ENCODE results near the gene FAM200A. TPM values are rescaled to one million over a fixed set of nuclear protein-coding genes. Genes with fewer than 3 reads are reported as not detected.

The FAM200A gene
- 10 to 100 TPM in 2 of 7 donors, 1 to 10 TPM in 5; 6.4 to 13.5 (median 9.0) TPM for total RNA-seq
- 1 to 10 TPM; 7.5 to 8.9 TPM for polyA plus RNA-seq
- long read RNA-seq, donor 1, transcript FAM200A-202 (2 exons, 2,480 nt), result major isoform, 16 of 24 reads
- long read RNA-seq, donor 1, partial matches to known transcripts, result 1 of 24 reads
- long read RNA-seq, donor 1, other reads (novel, unspliced or antisense), result 6 of 24 reads
- long read RNA-seq, donor 2, transcript FAM200A-202 (2 exons, 2,480 nt), result major isoform, 9 of 9 reads
- long read RNA-seq, donor 2, partial matches to known transcripts, result 0 of 9 reads
- long read RNA-seq, donor 2, other reads (novel, unspliced or antisense), result 0 of 9 reads
- long read RNA-seq, donor 3, transcript FAM200A-202 (2 exons, 2,480 nt), result major isoform, 10 of 30 reads
- long read RNA-seq, donor 3, partial matches to known transcripts, result 0 of 30 reads
- long read RNA-seq, donor 3, other reads (novel, unspliced or antisense), result 19 of 30 reads

DNA sequence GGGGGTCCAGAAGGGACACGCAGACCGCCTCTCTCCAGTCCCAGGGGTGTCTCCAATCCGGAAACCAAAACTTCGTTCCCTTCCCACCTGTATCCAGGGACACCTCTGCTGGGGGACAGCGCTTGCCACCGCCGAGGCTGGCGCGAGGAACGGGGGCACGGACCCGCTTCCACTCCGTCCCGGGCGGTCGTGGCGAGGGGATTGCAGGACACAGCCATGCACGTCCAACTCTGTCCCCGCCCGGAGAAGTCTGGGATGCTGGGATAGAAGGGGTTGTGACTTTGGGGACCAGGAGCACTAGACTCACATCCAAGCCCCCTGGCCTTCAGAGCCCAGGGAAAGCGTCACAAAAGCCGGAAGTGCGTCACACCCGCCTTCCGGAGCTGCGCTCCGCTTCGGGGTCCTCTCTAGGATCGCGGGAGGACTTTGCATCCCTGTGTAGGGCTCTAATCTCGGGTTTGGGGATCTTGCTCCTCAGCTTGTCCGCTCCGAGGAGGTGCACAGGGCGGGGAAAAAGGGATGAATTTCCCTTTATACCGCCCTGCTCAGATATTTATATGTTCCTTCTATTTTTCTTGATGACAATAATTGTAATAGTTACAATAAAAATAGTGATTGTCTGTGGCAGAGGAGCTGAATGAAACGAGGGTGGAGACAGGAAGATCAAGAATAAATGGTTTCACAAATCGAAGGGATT is at the start of gene FAM200A:
Gene FAM200A (minus strand): TSS at position 348 of the 697 bp plus-strand sequence. CDS start 3,707 bp downstream, outside the sequence.
- DNase-seq, result peak; percentile 90 to 94 (median 91)
- Histone ChIP-seq H3K27me3 (no peaks in the 10 kb centered on the region), H3K9me3 (peaks cover 0 to 5% of the 10 kb centered on the region in 2 donors), H3K4me1 (ENCODE audit: insufficient read depth) (peaks cover 5% of the 10 kb centered on the region), H3K27ac (peak within 1 kb of the TSS; percentile 67 to 88), H3K36me3 (no peaks in the 10 kb centered on the region), H3K4me3 (peak within 1 kb of the TSS; percentile 74)
- intact Hi-C loops (cut with DNase I), result loop anchor here in 2 of 4 donors (5.0 to 10.0 kb wide), 4 partner anchors 45 to 147 kb away; partner anchors contain the start of genes BUD31 (in 1 of the 2), PDAP1 (in 1 of the 2), ZKSCAN5 (in 1 of the 2) and ZNF394 (in 1 of the 2)
- 0 to 1% (median 0%) methylated on average over 37 of the region's 37 CpGs for WGBS, 3 donors
- TF ChIP-seq, protein P1, sequence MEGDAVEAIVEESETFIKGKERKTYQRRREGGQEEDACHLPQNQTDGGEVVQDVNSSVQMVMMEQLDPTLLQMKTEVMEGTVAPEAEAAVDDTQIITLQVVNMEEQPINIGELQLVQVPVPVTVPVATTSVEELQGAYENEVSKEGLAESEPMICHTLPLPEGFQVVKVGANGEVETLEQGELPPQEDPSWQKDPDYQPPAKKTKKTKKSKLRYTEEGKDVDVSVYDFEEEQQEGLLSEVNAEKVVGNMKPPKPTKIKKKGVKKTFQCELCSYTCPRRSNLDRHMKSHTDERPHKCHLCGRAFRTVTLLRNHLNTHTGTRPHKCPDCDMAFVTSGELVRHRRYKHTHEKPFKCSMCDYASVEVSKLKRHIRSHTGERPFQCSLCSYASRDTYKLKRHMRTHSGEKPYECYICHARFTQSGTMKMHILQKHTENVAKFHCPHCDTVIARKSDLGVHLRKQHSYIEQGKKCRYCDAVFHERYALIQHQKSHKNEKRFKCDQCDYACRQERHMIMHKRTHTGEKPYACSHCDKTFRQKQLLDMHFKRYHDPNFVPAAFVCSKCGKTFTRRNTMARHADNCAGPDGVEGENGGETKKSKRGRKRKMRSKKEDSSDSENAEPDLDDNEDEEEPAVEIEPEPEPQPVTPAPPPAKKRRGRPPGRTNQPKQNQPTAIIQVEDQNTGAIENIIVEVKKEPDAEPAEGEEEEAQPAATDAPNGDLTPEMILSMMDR (IDR thresholded peaks at IDR 0.05), result no peak
- TF ChIP-seq EP300 (IDR thresholded peaks at IDR 0.05) (no peak), POLR2A (IDR thresholded peaks at IDR 0.05) (peak; percentile 92)

DNA sequence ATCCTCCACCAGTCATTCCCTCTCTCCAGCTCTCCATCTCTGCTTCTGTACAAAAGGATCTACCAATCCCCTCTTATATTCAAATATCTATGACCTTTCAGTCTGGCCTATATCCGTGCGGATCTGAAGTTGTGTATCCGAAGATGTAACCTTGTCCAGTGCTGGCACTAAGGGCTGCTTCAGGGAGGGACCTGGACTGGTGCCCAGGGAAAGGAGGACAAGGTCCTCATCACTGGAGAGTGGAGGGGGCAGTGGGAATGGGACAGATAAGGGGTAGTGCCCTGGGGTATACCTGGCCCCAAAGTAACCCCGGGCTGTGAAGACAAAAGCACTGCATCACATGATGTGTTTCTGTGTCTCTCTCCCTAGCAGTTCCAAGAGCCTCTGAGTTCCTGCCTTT is 47.9 kb upstream of the FAM200A start:
- intact Hi-C loops (cut with DNase I), result no loop called here
- H3K27ac ChIP-seq, result no peak overlapping the region
- H3K4me3 ChIP-seq, result no peak overlapping the region

DNA sequence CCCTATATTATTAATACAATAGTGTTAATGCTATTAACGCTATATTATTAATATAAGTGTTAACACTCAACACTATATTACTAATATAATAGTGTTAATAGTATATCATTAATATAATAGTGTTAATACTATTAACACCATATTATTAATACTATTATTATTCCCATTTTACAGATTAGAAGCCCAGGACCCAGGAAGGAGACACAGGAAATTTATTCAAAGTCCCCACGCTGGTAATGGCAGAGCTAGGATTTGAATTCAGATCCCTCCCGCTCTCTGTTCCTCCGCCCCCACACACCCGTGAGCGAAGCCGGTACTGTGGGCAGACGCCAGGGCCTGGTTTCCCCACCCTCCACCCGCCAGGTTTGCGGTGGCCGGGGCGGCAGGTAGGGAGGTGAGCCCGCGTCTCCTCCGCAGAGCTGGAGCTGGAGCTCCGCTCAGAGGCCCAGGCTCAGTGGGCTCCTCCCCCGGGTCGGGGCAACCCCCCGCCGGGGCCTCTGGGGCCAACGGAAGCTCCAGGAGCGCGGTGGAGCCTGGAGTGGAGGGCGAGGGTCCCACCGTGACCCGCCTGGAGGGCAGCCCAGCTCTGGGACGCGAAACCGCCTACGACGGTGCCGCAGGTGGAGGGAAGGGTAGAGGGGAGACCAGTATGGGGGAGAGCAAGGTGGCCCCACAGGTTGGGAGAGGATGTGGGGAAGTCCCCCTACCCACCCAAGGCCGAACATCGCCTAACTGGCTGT is 46.0 kb upstream of the FAM200A start, which contains the start of gene TMEM225B:
Gene TMEM225B (plus strand): TSS at position 506 of the 740 bp plus-strand sequence. CDS start 6,122 bp downstream, outside the sequence.
- H3K27me3 ChIP-seq, result no peaks in the 10 kb centered on the region
- H3K4me1 ChIP-seq (ENCODE audit: insufficient read depth), result no peaks in the 10 kb centered on the region
- H3K4me3 ChIP-seq, result no peak within 1 kb of the TSS
- 64 to 77% (median 67%) methylated on average over 34 of the region's 34 CpGs for WGBS, 3 donors
- DNase-seq, result no peak
- no peak within 1 kb of the TSS for H3K27ac ChIP-seq
- intact Hi-C loops (cut with DNase I), result no loop called here
- H3K36me3 ChIP-seq, result no peaks in the 10 kb centered on the region
- TF ChIP-seq, protein P1 (IDR thresholded peaks at IDR 0.05), result no peak
- TF ChIP-seq EP300 (IDR thresholded peaks at IDR 0.05), result no peak
- no peak for TF ChIP-seq POLR2A (IDR thresholded peaks at IDR 0.05)
- H3K9me3 ChIP-seq, result no peaks in the 10 kb centered on the region

More for the DNA sequence above, 47.9 kb upstream of the FAM200A start:
- Histone ChIP-seq H3K4me1 (ENCODE audit: insufficient read depth) (no peaks in the 10 kb centered on the region), H3K36me3 (no peaks in the 10 kb centered on the region), H3K27me3 (no peaks in the 10 kb centered on the region), H3K9me3 (no peaks in the 10 kb centered on the region)
- whole genome bisulfite sequencing, 3 donors, result 39 to 67% (median 63%) methylated on average over 4 of the region's 4 CpGs
- DNase-seq, result no peak
- TF ChIP-seq EP300 (IDR thresholded peaks at IDR 0.05) (no peak), POLR2A (IDR thresholded peaks at IDR 0.05) (no peak)
- TF ChIP-seq, protein P1 (IDR thresholded peaks at IDR 0.05), result no peak

Measured in ovary (tissue), 10 donors.